DND-41 (cell line): ENCODE measurements around the gene MED6.

Experiments
- EZH2 ChIP-seq: IDR thresholded peaks from 3 replicates; pipeline ENCODE4 v1.6.1; 2012; ENCODE audit warnings: borderline replicate concordance, low read depth, mild to moderate bottlenecking, moderate library complexity, low read length, inconsistent platforms; ENCODE audit not compliant: severe bottlenecking
- TF ChIP-seq, protein P1 (sequence below): IDR thresholded peaks from 2 replicates; pipeline ENCODE4 v1.5.1; 2012; ENCODE audit warnings: borderline replicate concordance, low read length, moderate library complexity, mild to moderate bottlenecking; ENCODE audit not compliant: poor library complexity, severe bottlenecking; ENCODE audit errors: extremely low read depth

DNA sequence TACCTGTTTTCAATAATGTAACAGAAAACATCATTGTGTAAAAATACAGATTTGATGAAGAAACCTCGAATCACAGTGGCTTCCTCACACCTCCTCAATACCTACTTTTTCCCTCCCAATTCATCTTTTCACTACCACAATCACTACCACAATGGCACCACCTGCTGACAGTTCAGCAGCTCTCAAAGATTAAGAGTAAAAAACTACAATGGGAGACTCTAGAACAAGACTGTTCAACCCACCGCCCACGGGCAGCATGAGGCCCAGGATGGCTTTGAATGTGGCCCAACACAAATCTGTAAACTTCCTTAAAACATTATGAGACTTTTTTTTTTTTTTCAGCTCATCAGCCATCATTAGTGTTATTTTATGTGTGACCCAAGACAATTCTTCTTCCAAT, 15.2 kb downstream of the MED6 start:
- TF ChIP-seq, protein P1, sequence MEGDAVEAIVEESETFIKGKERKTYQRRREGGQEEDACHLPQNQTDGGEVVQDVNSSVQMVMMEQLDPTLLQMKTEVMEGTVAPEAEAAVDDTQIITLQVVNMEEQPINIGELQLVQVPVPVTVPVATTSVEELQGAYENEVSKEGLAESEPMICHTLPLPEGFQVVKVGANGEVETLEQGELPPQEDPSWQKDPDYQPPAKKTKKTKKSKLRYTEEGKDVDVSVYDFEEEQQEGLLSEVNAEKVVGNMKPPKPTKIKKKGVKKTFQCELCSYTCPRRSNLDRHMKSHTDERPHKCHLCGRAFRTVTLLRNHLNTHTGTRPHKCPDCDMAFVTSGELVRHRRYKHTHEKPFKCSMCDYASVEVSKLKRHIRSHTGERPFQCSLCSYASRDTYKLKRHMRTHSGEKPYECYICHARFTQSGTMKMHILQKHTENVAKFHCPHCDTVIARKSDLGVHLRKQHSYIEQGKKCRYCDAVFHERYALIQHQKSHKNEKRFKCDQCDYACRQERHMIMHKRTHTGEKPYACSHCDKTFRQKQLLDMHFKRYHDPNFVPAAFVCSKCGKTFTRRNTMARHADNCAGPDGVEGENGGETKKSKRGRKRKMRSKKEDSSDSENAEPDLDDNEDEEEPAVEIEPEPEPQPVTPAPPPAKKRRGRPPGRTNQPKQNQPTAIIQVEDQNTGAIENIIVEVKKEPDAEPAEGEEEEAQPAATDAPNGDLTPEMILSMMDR, result peak; percentile 45
- no peak for TF ChIP-seq EZH2
